Ishikawa (cell line): Measurements from ENCODE around the gene WFDC6.

Experiments used
- CEBPB ChIP-seq: IDR thresholded peaks from 2 replicates; pipeline ENCODE4 v1.6.1; 2012
- CREB1 ChIP-seq: IDR thresholded peaks from 2 replicates; pipeline ENCODE4 v1.6.1; 2012; ENCODE audit warnings: low read depth
- EGR1 ChIP-seq: IDR thresholded peaks from 2 replicates; pipeline ENCODE4 v1.6.1; 2012
- EP300 ChIP-seq: IDR thresholded peaks from 2 replicates; pipeline ENCODE4 v1.6.1; 2012; ENCODE audit warnings: borderline replicate concordance
- FOXM1 ChIP-seq: IDR thresholded peaks from 2 replicates; pipeline ENCODE4 v1.6.1; 2012; ENCODE audit warnings: low read depth, borderline replicate concordance
- MAX ChIP-seq: IDR thresholded peaks from 2 replicates; pipeline ENCODE4 v1.6.1; 2012
- RAD21 ChIP-seq: IDR thresholded peaks from 2 replicates; pipeline ENCODE4 v1.6.1; 2012; ENCODE audit warnings: low read depth
- REST ChIP-seq: IDR thresholded peaks from 2 replicates; pipeline ENCODE4 v1.6.1; 2012; ENCODE audit warnings: low read depth, mild to moderate bottlenecking
- TAF1 ChIP-seq: IDR thresholded peaks from 2 replicates; pipeline ENCODE4 v1.6.1; 2012; ENCODE audit warnings: low read depth, mild to moderate bottlenecking
- TEAD4 ChIP-seq: IDR thresholded peaks from 2 replicates; pipeline ENCODE4 v1.6.1; 2012
- USF1 ChIP-seq: IDR thresholded peaks from 2 replicates; pipeline ENCODE4 v1.6.1; 2012
- YY1 ChIP-seq: IDR thresholded peaks from 2 replicates; pipeline ENCODE4 v1.6.1; 2012; ENCODE audit warnings: low read depth
- ZBTB7A ChIP-seq: IDR thresholded peaks from 2 replicates; pipeline ENCODE4 v1.6.1; 2012; ENCODE audit warnings: low read depth

GRCh38 chr20:45527294-45527693 lies 12.0 kb downstream of the WFDC6 start:
- TF ChIP-seq MAX, result no peak
- no peak for TF ChIP-seq CEBPB
- TF ChIP-seq CREB1, result no peak
- TF ChIP-seq EGR1, result no peak
- TF ChIP-seq REST, result no peak
- TF ChIP-seq EP300, result no peak
- no peak for TF ChIP-seq FOXM1
- no peak for TF ChIP-seq ZBTB7A
- TF ChIP-seq YY1, result no peak
- TF ChIP-seq TEAD4, result no peak
- TF ChIP-seq TAF1, result no peak
- TF ChIP-seq RAD21, result no peak
- TF ChIP-seq USF1, result no peak
